T-helper 2 cell treated with Interferon-gamma antibody and Interleukin-4, amounts not matched to agents 5 μg/mL and 100 μg/mL, for 36 hours (primary cell): ENCODE measurements around the gene MIA.
"Not testable (repeated sequence)": the region's sequence is repeated elsewhere in the genome, so short reads cannot be mapped to it uniquely, and the experiment has no call there.

Experiments used
- DNase-seq: peaks from one replicate; pipeline ENCODE4 v3.0.0; 2021; ENCODE audit warnings: low spot score
- H3K27ac Mint-ChIP-seq: one replicate; pipeline ENCODE4 v1.8.0; 2021; ENCODE audit warnings: mild to moderate bottlenecking, mixed read lengths
- H3K27me3 Mint-ChIP-seq: one replicate; pipeline ENCODE4 v1.8.0; 2021; ENCODE audit warnings: low read depth, mixed read lengths
- H3K36me3 Mint-ChIP-seq: one replicate; pipeline ENCODE4 v1.8.0; 2021; ENCODE audit warnings: low read depth, mixed read lengths
- H3K4me1 Mint-ChIP-seq: one replicate; pipeline ENCODE4 v1.8.0; 2021; ENCODE audit warnings: low read depth, mixed read lengths
- H3K4me3 Mint-ChIP-seq: one replicate; pipeline ENCODE4 v1.8.0; 2022; ENCODE audit warnings: mild to moderate bottlenecking, moderate library complexity, mixed read lengths
- H3K9me3 Mint-ChIP-seq: one replicate; pipeline ENCODE4 v1.8.0; 2021; ENCODE audit warnings: mixed read lengths

MIA gene

GRCh38 chr19:40778706-40779284, 3.5 kb downstream of the MIA start:
- H3K27me3 Mint-ChIP-seq, result no peaks in the 10 kb centered on the region
- H3K4me1 Mint-ChIP-seq, result peaks cover 35% of the 10 kb centered on the region
- H3K27ac Mint-ChIP-seq, result peak overlapping the region; percentile 96
- H3K36me3 Mint-ChIP-seq, result peaks cover 29% of the 10 kb centered on the region
- H3K9me3 Mint-ChIP-seq, result no peaks in the 10 kb centered on the region
- H3K4me3 Mint-ChIP-seq, result peak overlapping the region; percentile 97
- peak; percentile 35 for DNase-seq

- Mint-ChIP-seq H3K4me1 (peaks cover 37% of the 10 kb centered on the region), H3K36me3 (peaks cover 34% of the 10 kb centered on the region), H3K27ac (peak overlapping the region; percentile 57), H3K4me3 (no peak overlapping the region), H3K27me3 (no peaks in the 10 kb centered on the region), H3K9me3 (no peaks in the 10 kb centered on the region)
- no peak for DNase-seq
Observed at GRCh38 chr19:40780582-40780981, 5.3 kb downstream of the MIA start.

GRCh38 chr19:40781140-40781539, 5.8 kb downstream of the MIA start:
- DNase-seq, result no peak
- Mint-ChIP-seq H3K36me3 (peaks cover 33% of the 10 kb centered on the region), H3K4me1 (peaks cover 35% of the 10 kb centered on the region), H3K27ac (peak overlapping the region; percentile 63), H3K4me3 (no peak overlapping the region), H3K27me3 (no peaks in the 10 kb centered on the region), H3K9me3 (no peaks in the 10 kb centered on the region)

GRCh38 chr19:40783711-40784110, 8.4 kb downstream of the MIA start:
- Mint-ChIP-seq H3K27me3 (no peaks in the 10 kb centered on the region), H3K36me3 (peaks cover 35% of the 10 kb centered on the region), H3K4me1 (peaks cover 20% of the 10 kb centered on the region), H3K4me3 (no peak overlapping the region), H3K27ac (no peak overlapping the region), H3K9me3 (no peaks in the 10 kb centered on the region)
- DNase-seq, result no peak

- H3K27ac Mint-ChIP-seq, H3K9me3 Mint-ChIP-seq, H3K4me3 Mint-ChIP-seq, DNase-seq, H3K27me3 Mint-ChIP-seq: not testable (repeated sequence)
- H3K4me1 Mint-ChIP-seq, result peaks cover 16% of the 10 kb centered on the region
- peaks cover 35% of the 10 kb centered on the region for H3K36me3 Mint-ChIP-seq
Observed at GRCh38 chr19:40784146-40784545, 8.8 kb downstream of the MIA start.

GRCh38 chr19:40785526-40785925, 10.2 kb downstream of the MIA start:
- Mint-ChIP-seq H3K36me3 (peaks cover 35% of the 10 kb centered on the region), H3K4me1 (peaks cover 9% of the 10 kb centered on the region), H3K9me3 (no peaks in the 10 kb centered on the region), H3K27me3 (no peaks in the 10 kb centered on the region), H3K27ac (peak overlapping the region; percentile 41), H3K4me3 (no peak overlapping the region)
- DNase-seq, result no peak

GRCh38 chr19:40786060-40787037, 11.0 kb downstream of the MIA start:
- Mint-ChIP-seq H3K27ac (no peak overlapping the region), H3K4me3 (no peak overlapping the region), H3K9me3 (no peaks in the 10 kb centered on the region), H3K27me3 (no peaks in the 10 kb centered on the region), H3K4me1 (peaks cover 6% of the 10 kb centered on the region), H3K36me3 (peaks cover 33% of the 10 kb centered on the region)
- DNase-seq, result no peak

- Mint-ChIP-seq H3K36me3 (peaks cover 25% of the 10 kb centered on the region), H3K9me3 (no peaks in the 10 kb centered on the region), H3K4me3 (no peak overlapping the region), H3K27me3 (no peaks in the 10 kb centered on the region), H3K27ac (no peak overlapping the region), H3K4me1 (peaks cover 7% of the 10 kb centered on the region)
- no peak for DNase-seq
Observed at GRCh38 chr19:40791349-40791748, 16.0 kb downstream of the MIA start.

- Mint-ChIP-seq H3K4me1 (peaks cover 11% of the 10 kb centered on the region), H3K36me3 (peaks cover 23% of the 10 kb centered on the region), H3K9me3 (no peaks in the 10 kb centered on the region), H3K4me3 (no peak overlapping the region), H3K27me3 (no peaks in the 10 kb centered on the region), H3K27ac (peak overlapping the region; percentile 50)
- no peak for DNase-seq
Observed at GRCh38 chr19:40791996-40792395, 16.7 kb downstream of the MIA start.

GRCh38 chr19:40797166-40797962, 22.0 kb downstream of the MIA start:
- DNase-seq, result no peak
- H3K36me3 Mint-ChIP-seq, result peaks cover 31% of the 10 kb centered on the region
- no peaks in the 10 kb centered on the region for H3K9me3 Mint-ChIP-seq
- peak overlapping the region; percentile 67 for H3K27ac Mint-ChIP-seq
- peaks cover 33% of the 10 kb centered on the region for H3K4me1 Mint-ChIP-seq
- H3K4me3 Mint-ChIP-seq, result peak overlapping the region; percentile 88
- H3K27me3 Mint-ChIP-seq, result no peaks in the 10 kb centered on the region

- peak; percentile 62 for DNase-seq
- Mint-ChIP-seq H3K4me1 (peaks cover 41% of the 10 kb centered on the region), H3K27me3 (no peaks in the 10 kb centered on the region), H3K4me3 (peak overlapping the region; percentile 88), H3K36me3 (peaks cover 38% of the 10 kb centered on the region), H3K27ac (peak overlapping the region; percentile 96), H3K9me3 (no peaks in the 10 kb centered on the region)
Observed at GRCh38 chr19:40797963-40798682, 22.8 kb downstream of the MIA start.

- H3K36me3 Mint-ChIP-seq, result peaks cover 44% of the 10 kb centered on the region
- peak within 1 kb of the TSS; percentile 96 for H3K27ac Mint-ChIP-seq
- peak within 1 kb of the TSS; percentile 95 for H3K4me3 Mint-ChIP-seq
- peak; percentile 100 for DNase-seq
- H3K27me3 Mint-ChIP-seq, result no peaks in the 10 kb centered on the region
- peaks cover 49% of the 10 kb centered on the region for H3K4me1 Mint-ChIP-seq
- H3K9me3 Mint-ChIP-seq, result no peaks in the 10 kb centered on the region
Observed at GRCh38 chr19:40798683-40799557, 23.6 kb downstream of the MIA start, which contains the start of gene EGLN2. EGLN2 (plus strand) TSS chr19:40799191; CDS start chr19:40800573, 1,382 bp downstream.
